Testis (tissue), 3 donors: Measurements from ENCODE around the gene IRS1. TPM values are rescaled to one million over a fixed set of nuclear protein-coding genes. Genes with fewer than 3 reads are reported as not detected.

Experiments used
- DNase-seq: peaks from one replicate; pipeline ENCODE4 v3.0.0-alpha.2; 2019
- H3K27ac ChIP-seq, 2 donors: fragments of 200-600 bp; sonication (generic); one replicate each; pipeline ENCODE4 v1.5.1; 2019
- H3K27me3 ChIP-seq: fragments of 200-600 bp; sonication (generic); one replicate; pipeline ENCODE4 v1.5.1; 2019
- H3K36me3 ChIP-seq: fragments of 200-600 bp; sonication (generic); one replicate; pipeline ENCODE4 v1.5.1; 2017; ENCODE audit warnings: low read depth; ENCODE audit errors: missing control alignments
- H3K4me1 ChIP-seq: fragments of 200-600 bp; sonication (generic); one replicate; pipeline ENCODE4 v1.5.1; 2019
- H3K4me3 ChIP-seq, 2 donors: fragments of 200-600 bp; sonication (generic); one replicate each; pipeline ENCODE4 v1.5.1; 2017 to 2019
- H3K9me3 ChIP-seq: fragments of 200-600 bp; sonication (generic); one replicate; pipeline ENCODE4 v1.5.1; 2017
- POLR2A ChIP-seq: fragments of 450-650 bp; IDR thresholded peaks from one replicate; pipeline ENCODE4 v1.6.1; 2017; ENCODE audit warnings: antibody characterized with exemption, mild to moderate bottlenecking, moderate library complexity
- WGBS, 2 donors: methylation state at CpG; one replicate each; pipeline ENCODE4 v1.1.5; 2018; 5-methylcytosine and 5-hydroxymethylcytosine counted together
- intact Hi-C: fragments of 100-400 bp; cut with DNase I; formaldehyde crosslinking; loops from one replicate; pipeline ENCODE4 v1.15.1; 2023; ENCODE audit warnings: low total_unique reads
- polyA plus RNA-seq: library from polyadenylated mRNA; stranded (reverse); fragments of 350-450 nt; fragmentation: Illumina TruSeq; extraction: RNeasy Lipid Tissue Mini Kit (QIAGEN cat#74804); gene quantifications from one replicate; pipeline ENCODE4 v1.2.3, GENCODE V29; 2014; ENCODE audit warnings: low read depth, low replicate concordance; ENCODE audit not compliant: insufficient read depth
- total RNA-seq, 2 donors: library from RNA; depleted of rRNA; stranded (reverse); fragments of >200 nt; gene quantifications; one replicate each; pipeline ENCODE4 v1.2.3, GENCODE V29; 2016
- TF ChIP-seq, protein P1 (sequence below), 3 experiments: fragments of 450-650 bp in 2 of 3; fragments of 200-600 bp in 1 of 3; sonication (generic) in 1 of 3; IDR thresholded peaks; one replicate each; pipeline ENCODE4 v1.5.1; 2016 to 2019; ENCODE audit warnings: antibody characterized with exemption in 3 of 3, mild to moderate bottlenecking in 2 of 3, moderate library complexity in 1 of 3

Gene IRS1
- total and polyA plus RNA-seq, 3 donors from 2014 or later = 3.1 to 5.9 (median 3.1) TPM

DNA sequence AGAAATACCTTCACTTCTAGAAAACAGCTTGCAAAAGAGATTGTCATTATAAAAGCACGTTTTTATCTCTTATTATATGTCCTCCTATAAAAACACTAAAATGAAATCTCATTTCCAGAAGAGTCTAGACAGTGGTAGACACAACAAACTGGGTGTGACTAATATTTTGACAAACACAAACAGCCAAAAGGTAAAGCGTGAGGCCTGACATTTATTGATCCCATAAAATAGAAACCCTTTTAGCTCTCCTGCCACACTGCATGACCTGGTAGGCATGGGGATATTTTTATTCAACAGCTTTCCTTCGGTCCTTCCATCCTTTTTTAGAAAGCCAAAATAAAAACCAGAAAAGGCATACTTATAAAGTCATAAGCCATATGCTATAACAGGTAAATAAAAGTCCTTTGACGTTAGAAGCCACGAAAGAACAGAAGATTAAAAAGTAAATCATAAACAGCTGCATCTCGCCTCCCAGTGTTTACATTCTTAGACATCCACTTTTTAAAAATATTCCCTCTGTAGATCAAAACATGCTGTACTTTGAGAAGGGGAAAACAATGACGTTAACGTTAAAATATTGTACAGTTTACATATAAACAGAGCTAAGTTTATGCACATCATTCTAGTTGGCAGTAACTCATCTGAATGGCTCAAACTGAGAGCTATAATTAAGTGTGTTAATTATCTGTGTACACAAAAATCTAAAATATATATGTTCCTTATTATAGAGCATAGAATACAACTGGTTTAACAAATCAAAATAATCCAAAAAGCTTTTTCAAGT lies 44.6 kb downstream of the IRS1 start:
- H3K4me1 ChIP-seq = peaks cover 5% of the 10 kb centered on the region
- WGBS, 2 donors = 71 to 73% methylated on average over 8 of the region's 8 CpGs
- H3K27me3 ChIP-seq = no peaks in the 10 kb centered on the region
- no peak for DNase-seq
- no peaks in the 10 kb centered on the region for H3K9me3 ChIP-seq
- H3K36me3 ChIP-seq = no peaks in the 10 kb centered on the region
- intact Hi-C loops = no loop called here
- no peak for TF ChIP-seq POLR2A
- no peak overlapping the region for H3K4me3 ChIP-seq
- no peak overlapping the region for H3K27ac ChIP-seq

DNA sequence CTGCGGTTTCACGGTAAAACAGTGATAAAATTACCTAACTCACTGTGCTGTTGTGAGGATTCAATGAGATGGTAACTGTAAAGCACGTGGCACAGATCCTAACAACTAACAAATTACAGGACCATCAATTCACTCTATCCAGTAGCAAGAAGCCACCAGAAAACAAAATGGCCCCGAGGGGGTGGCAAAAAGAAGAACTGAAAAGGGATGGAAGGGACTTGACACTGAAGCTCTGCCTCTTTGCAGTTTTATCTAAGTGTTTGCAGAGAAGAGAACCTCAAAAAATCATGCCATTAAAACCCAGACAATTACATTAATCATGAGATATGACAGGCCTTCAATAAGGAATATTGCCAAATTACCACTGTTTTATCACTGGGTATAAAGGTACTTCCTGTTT lies 46.7 kb downstream of the IRS1 start:
- H3K36me3 ChIP-seq = no peaks in the 10 kb centered on the region
- H3K4me1 ChIP-seq = no peaks in the 10 kb centered on the region
- WGBS, 2 donors = 95 to 98% methylated on average over 4 of the region's 4 CpGs
- H3K27ac ChIP-seq = no peak overlapping the region
- no peak for TF ChIP-seq POLR2A
- TF ChIP-seq, protein P1, sequence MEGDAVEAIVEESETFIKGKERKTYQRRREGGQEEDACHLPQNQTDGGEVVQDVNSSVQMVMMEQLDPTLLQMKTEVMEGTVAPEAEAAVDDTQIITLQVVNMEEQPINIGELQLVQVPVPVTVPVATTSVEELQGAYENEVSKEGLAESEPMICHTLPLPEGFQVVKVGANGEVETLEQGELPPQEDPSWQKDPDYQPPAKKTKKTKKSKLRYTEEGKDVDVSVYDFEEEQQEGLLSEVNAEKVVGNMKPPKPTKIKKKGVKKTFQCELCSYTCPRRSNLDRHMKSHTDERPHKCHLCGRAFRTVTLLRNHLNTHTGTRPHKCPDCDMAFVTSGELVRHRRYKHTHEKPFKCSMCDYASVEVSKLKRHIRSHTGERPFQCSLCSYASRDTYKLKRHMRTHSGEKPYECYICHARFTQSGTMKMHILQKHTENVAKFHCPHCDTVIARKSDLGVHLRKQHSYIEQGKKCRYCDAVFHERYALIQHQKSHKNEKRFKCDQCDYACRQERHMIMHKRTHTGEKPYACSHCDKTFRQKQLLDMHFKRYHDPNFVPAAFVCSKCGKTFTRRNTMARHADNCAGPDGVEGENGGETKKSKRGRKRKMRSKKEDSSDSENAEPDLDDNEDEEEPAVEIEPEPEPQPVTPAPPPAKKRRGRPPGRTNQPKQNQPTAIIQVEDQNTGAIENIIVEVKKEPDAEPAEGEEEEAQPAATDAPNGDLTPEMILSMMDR (IDR thresholded peaks at IDR 0.05) = no peak
- no peaks in the 10 kb centered on the region for H3K27me3 ChIP-seq
- H3K9me3 ChIP-seq = no peaks in the 10 kb centered on the region
- intact Hi-C loops = no loop called here
- DNase-seq = no peak
- no peak overlapping the region for H3K4me3 ChIP-seq

GRCh38 chr2:226747288-226747687 lies 52.3 kb downstream of the IRS1 start:
- H3K4me3 ChIP-seq = no peak overlapping the region
- intact Hi-C loops = no loop called here

DNA sequence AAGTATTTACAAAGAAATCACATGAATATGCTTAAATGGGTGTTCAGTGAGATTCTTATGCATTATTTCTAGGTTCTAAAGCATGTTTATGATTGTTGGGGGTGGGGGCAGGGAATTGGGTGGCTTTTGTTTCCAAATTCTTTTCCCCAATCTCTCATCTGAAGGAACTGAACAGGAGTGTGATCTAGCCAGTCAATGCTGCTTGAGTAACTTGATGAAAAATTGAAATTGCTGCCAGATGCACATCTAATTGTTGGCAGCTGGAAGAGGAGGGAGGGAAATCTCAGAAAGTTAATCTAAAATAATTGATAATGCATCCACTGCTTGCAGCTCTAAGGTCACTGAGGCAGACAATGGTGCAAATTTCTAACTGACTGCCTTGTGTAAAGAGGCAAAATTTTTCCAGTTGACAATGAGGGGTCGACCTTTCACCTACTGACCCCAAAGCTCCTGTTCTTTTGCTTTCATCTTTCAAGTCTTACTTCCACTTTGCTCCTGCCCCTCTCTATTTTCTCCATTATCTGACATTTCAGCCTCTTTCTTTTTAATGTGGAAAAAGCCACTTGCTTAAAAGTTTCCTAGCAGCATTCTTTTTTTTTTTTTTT lies 53.3 kb downstream of the IRS1 start:
- Histone ChIP-seq H3K27ac (no peak overlapping the region), H3K4me1 (peaks cover 7% of the 10 kb centered on the region), H3K36me3 (no peaks in the 10 kb centered on the region), H3K27me3 (no peaks in the 10 kb centered on the region), H3K9me3 (no peaks in the 10 kb centered on the region), H3K4me3 (no peak overlapping the region)
- TF ChIP-seq, protein P1 (IDR thresholded peaks at IDR 0.05) = no peak
- TF ChIP-seq POLR2A = no peak
- WGBS, 2 donors = 83 to 88% methylated on average over 1 of the region's 1 CpG
- intact Hi-C loops = no loop called here
- no peak for DNase-seq

More at GRCh38 chr2:226747288-226747687, 52.3 kb downstream of the IRS1 start:
- H3K36me3 ChIP-seq = no peaks in the 10 kb centered on the region
- no peaks in the 10 kb centered on the region for H3K27me3 ChIP-seq
- TF ChIP-seq, protein P1 (IDR thresholded peaks at IDR 0.05) = no peak
- WGBS, 2 donors = 94% methylated on average over 3 of the region's 3 CpGs
- no peaks in the 10 kb centered on the region for H3K9me3 ChIP-seq
- peaks cover 4% of the 10 kb centered on the region for H3K4me1 ChIP-seq
- no peak overlapping the region for H3K27ac ChIP-seq
- no peak for DNase-seq

DNA sequence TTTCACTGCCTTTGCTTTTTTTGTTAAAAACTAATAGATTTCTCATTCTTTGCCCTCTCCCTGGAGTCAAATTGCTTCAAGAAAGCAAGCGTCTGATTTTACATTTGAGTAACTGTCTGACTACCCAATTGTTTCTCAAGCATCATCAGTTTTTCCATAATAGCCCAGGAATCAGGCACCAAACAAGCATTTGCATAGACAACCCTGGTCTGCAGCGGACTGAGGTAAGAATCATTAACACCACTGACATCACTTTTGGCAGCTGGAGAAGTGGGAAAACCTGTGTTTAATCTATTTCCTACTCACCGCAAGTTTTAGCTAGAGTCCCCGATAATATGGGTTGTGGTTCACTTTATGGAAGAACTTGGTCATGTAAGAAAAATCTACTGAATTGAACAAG lies 55.7 kb downstream of the IRS1 start:
- no peaks in the 10 kb centered on the region for H3K27me3 ChIP-seq
- intact Hi-C loops = no loop called here
- WGBS, 2 donors = 87 to 93% methylated on average over 4 of the region's 4 CpGs
- no peak overlapping the region for H3K27ac ChIP-seq
- H3K9me3 ChIP-seq = no peaks in the 10 kb centered on the region
- no peak overlapping the region for H3K4me3 ChIP-seq
- DNase-seq = no peak
- H3K36me3 ChIP-seq = no peaks in the 10 kb centered on the region
- TF ChIP-seq POLR2A = no peak
- TF ChIP-seq, protein P1 (IDR thresholded peaks at IDR 0.05) = no peak
- H3K4me1 ChIP-seq = peaks cover 7% of the 10 kb centered on the region
